ENCODE data around the gene ERFE. TPM values are rescaled to one million over a fixed set of nuclear protein-coding genes. Genes with fewer than 3 reads are reported as not detected.

The ERFE gene
- total and polyA plus RNA-seq, 9 of the 15 experiments (the other 6 are each of a cell fraction or from before 2014, with no cell fraction given): 0.55 to 8.2 (median 3.7) TPM

- Histone ChIP-seq H4K20me1 (replicated peaks; ENCODE audit: control insufficient read depth, insufficient read depth, low read length) (no peaks in the 10 kb centered on the region), H2AFZ (ENCODE audit: low read depth, low read length) (peak overlapping the region; percentile 85), H3K27ac (ENCODE audit: extremely low read depth, low read depth, low read length) (no peak overlapping the region), H3K27me3 (ENCODE audit: control insufficient read depth in 2 of 2, insufficient read depth in 2 of 2, low read length in 2 of 2) (peaks cover 0 to 5% of the 10 kb centered on the region in 2 experiments; a peak in 3 of 5 replicates), H3K4me2 (ENCODE audit: insufficient read depth, low read length) (no peak overlapping the region), H3K9ac (ENCODE audit: insufficient read depth in 1 of 2, low read depth in 2 of 2, low read length in 2 of 2) (peak overlapping the region in 1 of 2 experiments; percentile 74; a peak in 2 of 4 replicates), H3K9me3 (replicated peaks; ENCODE audit: control insufficient read depth, insufficient read depth, low read depth, low read length) (no peaks in the 10 kb centered on the region), H3K79me2 (ENCODE audit: control insufficient read depth, insufficient read depth, low read length) (no peaks in the 10 kb centered on the region), H3K36me3 (ENCODE audit: control insufficient read depth, insufficient read depth, low read length) (no peaks in the 10 kb centered on the region), H3K4me3 (no peak overlapping the region), H3K4me1 (replicated peaks in 1 of 2; ENCODE audit: control insufficient read depth in 2 of 2, insufficient read depth in 2 of 2, low read length in 2 of 2) (peaks cover 4 to 26% of the 10 kb centered on the region in 2 experiments; a peak in 4 of 5 replicates), H3K9me1 (ENCODE audit: control insufficient read depth, insufficient read depth, low read length) (no peaks in the 10 kb centered on the region)
- intact Hi-C loops (cut with micrococcal nuclease): no loop called here
- WGBS (ENCODE audit: insufficient coverage, low coverage, missing lambda C conversion rate): 45% methylated on average over 18 of the region's 32 CpGs
- no TSS peak for BruUV-seq (replicated peaks)
- POLR2A ChIA-PET: interaction anchor here (0.7 to 1.0 kb wide), 3 partner anchors 10 to 257 kb away, joined by 3 to 4 read pairs (median 3); no protein-coding TSS in a partner anchor
- ATAC-seq: peak; percentile 83
- CTCF ChIA-PET (ENCODE audit: low intra/inter-chr PET ratio): no interaction called here
- in situ Hi-C loops (cut with MboI): no loop called here
- no peak for FAIRE-seq
- DNase-seq (ENCODE audit: extremely low read depth in 1 of 4, low spot score in 3 of 4): peak in 1 of 4 experiments; percentile 29
- no peak for TF ChIP-seq IRF1 (CRISPR knock-in tag; IDR thresholded peaks at IDR 0.05; ENCODE audit: borderline replicate concordance)
- TF ChIP-seq HOXB6 (CRISPR knock-in tag; IDR thresholded peaks at IDR 0.05; ENCODE audit: borderline replicate concordance): no peak
- no peak for TF ChIP-seq NBN (IDR thresholded peaks at IDR 0.05; ENCODE audit: low read depth)
- TF ChIP-seq GTF2B (IDR thresholded peaks at IDR 0.05; ENCODE audit: extremely low read depth, insufficient read length): no peak
- TF ChIP-seq ZBTB33 (CRISPR knock-in tag; IDR thresholded peaks at IDR 0.05): peak; percentile 76; the same call in 1 of the 2 replicates
- no peak for TF ChIP-seq PRMT5 (CRISPR knock-in tag; IDR thresholded peaks at IDR 0.05)
- TF ChIP-seq IRF9 (tag; IDR thresholded peaks at IDR 0.05): no peak
- TF ChIP-seq MCM3 (IDR thresholded peaks at IDR 0.05): no peak
- no peak for TF ChIP-seq PHF8 (IDR thresholded peaks at IDR 0.05; ENCODE audit: borderline replicate concordance, low read length)
- TF ChIP-seq TBP (optimal IDR thresholded peaks at IDR 0.05; ENCODE audit: low read depth, low read length): no peak
- no peak for TF ChIP-seq ZBTB1 (CRISPR knock-in tag; IDR thresholded peaks at IDR 0.05; ENCODE audit: borderline replicate concordance, low read depth)
- peak; percentile 2; the same call in 1 of the 2 replicates for TF ChIP-seq ZFX (CRISPR knock-in tag; IDR thresholded peaks at IDR 0.05)
- no peak for TF ChIP-seq ZNF274 (IDR thresholded peaks at IDR 0.05; ENCODE audit: borderline replicate concordance, low read depth, low read length)
- TF ChIP-seq CTCF (IDR thresholded peaks at IDR 0.05 in 2 of 3, conservative IDR thresholded peaks at IDR 0.05 in 1 of 3; ENCODE audit: insufficient read depth in 2 of 3, low read depth in 1 of 3, low read length in 3 of 3): peak in 1 of 3 experiments; percentile 15; a peak in 1 of 6 replicates
Observed at GRCh38 chr2:238114851-238115660, 43.7 kb upstream of the ERFE start.

Measured in K562 (cell line).